ENCODE measurements around the gene DAB1.

The DAB1 gene

DNA sequence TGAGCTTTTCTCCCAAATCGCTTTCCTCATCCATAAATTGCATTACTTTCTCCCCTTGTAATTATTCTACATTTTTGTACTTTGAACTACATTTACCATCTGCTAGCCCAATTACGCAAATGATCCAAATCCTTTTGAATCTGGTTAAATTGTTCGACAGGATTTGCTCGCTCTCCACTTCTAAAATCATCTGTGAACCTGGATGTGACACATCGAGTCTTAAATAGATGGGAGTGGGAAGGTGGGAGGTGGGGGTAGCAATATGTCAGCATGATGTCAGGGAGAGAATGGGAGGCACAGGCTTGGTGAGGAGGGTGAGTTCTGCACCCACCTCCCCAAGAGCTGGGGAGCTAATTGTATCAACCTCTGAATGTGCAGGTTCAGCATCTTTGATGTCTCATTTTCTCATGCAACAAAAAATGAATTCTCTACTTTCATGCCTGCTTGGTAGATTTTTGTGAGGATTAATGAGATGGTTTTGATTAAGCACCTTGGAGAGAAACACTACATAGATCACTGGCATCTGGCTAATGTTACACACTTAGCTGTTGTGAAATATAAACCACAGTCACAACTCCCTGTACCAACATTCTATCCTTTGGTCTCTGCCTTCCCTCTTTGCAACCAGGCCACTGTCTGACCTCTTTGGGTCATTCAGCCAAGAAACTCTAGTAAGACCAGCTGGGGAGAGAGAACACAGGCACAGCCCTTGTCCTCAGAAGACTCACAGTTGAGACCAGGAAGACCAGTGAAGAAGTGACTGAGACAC lies 165.1 kb downstream of the DAB1 start:
- no peaks in the 10 kb centered on the region for H3K36me3 ChIP-seq
- intact Hi-C loops (cut with DNase I; ENCODE audit: low total_unique reads): no loop called here
- TF ChIP-seq, protein P1, sequence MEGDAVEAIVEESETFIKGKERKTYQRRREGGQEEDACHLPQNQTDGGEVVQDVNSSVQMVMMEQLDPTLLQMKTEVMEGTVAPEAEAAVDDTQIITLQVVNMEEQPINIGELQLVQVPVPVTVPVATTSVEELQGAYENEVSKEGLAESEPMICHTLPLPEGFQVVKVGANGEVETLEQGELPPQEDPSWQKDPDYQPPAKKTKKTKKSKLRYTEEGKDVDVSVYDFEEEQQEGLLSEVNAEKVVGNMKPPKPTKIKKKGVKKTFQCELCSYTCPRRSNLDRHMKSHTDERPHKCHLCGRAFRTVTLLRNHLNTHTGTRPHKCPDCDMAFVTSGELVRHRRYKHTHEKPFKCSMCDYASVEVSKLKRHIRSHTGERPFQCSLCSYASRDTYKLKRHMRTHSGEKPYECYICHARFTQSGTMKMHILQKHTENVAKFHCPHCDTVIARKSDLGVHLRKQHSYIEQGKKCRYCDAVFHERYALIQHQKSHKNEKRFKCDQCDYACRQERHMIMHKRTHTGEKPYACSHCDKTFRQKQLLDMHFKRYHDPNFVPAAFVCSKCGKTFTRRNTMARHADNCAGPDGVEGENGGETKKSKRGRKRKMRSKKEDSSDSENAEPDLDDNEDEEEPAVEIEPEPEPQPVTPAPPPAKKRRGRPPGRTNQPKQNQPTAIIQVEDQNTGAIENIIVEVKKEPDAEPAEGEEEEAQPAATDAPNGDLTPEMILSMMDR (IDR thresholded peaks at IDR 0.05): no peak
- H3K27ac ChIP-seq: no peak overlapping the region
- no peaks in the 10 kb centered on the region for H3K9me3 ChIP-seq
- no peaks in the 10 kb centered on the region for H3K27me3 ChIP-seq
- no peak for DNase-seq
- no peak overlapping the region for H3K4me3 ChIP-seq
- H3K4me1 ChIP-seq: no peaks in the 10 kb centered on the region

DNA sequence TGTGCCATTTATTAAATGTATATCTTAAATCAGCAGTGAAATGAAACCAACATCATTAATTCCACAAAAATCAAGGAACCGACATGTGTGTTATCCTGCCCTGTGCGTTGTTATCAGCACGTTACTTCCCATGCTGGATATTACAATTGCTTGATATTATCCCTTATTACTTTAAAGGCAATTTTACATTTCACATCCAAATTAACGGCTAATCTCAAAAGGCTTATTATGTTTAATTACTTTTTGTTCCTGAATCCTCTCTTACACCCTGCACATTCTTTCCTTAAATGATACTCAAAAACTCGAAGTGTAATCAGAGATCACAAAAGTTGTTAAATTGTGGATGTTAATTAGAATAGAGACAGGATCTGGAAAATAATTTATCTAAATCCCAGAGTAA lies 167.9 kb downstream of the DAB1 start:
- no peaks in the 10 kb centered on the region for H3K9me3 ChIP-seq
- no peaks in the 10 kb centered on the region for H3K27me3 ChIP-seq
- no peaks in the 10 kb centered on the region for H3K4me1 ChIP-seq
- H3K27ac ChIP-seq: no peak overlapping the region
- intact Hi-C loops (cut with DNase I; ENCODE audit: low total_unique reads): no loop called here
- no peak overlapping the region for H3K4me3 ChIP-seq
- DNase-seq: no peak
- H3K36me3 ChIP-seq: no peaks in the 10 kb centered on the region
- TF ChIP-seq, protein P1 (IDR thresholded peaks at IDR 0.05): no peak

DNA sequence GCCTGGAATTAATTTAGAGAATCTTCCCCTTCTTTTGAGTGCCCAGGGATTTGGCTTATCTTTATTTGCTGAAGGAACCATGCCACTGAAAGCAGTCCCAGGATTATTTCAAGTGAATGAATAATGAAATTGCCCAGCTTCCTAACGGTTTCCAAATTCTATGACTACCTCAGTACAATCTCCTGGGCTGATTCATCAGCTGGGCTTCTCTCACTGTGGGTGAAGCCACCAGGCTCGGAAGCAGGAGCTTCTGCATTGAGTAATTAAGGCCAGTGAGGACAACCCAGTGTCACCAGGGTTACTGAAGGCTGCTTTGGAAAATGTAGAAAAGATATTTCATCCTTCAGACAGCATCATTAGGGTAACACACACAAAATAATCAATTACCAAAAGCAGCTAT lies 169.8 kb downstream of the DAB1 start:
- Histone ChIP-seq H3K4me1 (no peaks in the 10 kb centered on the region), H3K27ac (no peak overlapping the region), H3K9me3 (no peaks in the 10 kb centered on the region), H3K4me3 (no peak overlapping the region), H3K36me3 (no peaks in the 10 kb centered on the region), H3K27me3 (no peaks in the 10 kb centered on the region)
- DNase-seq: no peak
- TF ChIP-seq, protein P1 (IDR thresholded peaks at IDR 0.05): no peak
- intact Hi-C loops (cut with DNase I; ENCODE audit: low total_unique reads): no loop called here

- Histone ChIP-seq H3K27me3 (no peaks in the 10 kb centered on the region), H3K4me1 (no peaks in the 10 kb centered on the region), H3K36me3 (no peaks in the 10 kb centered on the region), H3K9me3 (no peaks in the 10 kb centered on the region), H3K4me3 (no peak overlapping the region), H3K27ac (no peak overlapping the region)
- intact Hi-C loops (cut with DNase I; ENCODE audit: low total_unique reads): no loop called here
- DNase-seq: no peak
- TF ChIP-seq, protein P1 (IDR thresholded peaks at IDR 0.05): no peak
Measured at GRCh38 chr1:57252597-57253294, 171.1 kb downstream of the DAB1 start.

DNA sequence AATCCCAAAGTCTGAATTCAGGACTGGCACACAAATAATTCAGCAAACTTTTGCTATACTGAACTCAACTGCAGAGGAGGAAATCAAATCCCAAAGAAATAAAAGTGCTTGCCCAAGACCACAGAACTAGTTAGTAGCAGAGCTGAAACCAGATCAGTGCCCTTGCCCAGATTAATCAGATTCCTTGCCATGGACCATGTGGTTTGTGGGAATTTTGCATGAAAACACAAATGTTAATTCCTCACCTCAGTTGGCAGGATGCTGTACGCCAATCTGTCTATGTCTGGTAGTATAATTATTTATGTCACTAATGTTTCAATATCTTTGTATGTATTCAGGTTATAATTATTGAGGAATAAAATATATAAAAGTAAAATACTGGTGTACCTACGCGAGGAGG lies 173.8 kb downstream of the DAB1 start:
- Histone ChIP-seq H3K27ac (no peak overlapping the region), H3K27me3 (no peaks in the 10 kb centered on the region), H3K4me3 (no peak overlapping the region), H3K4me1 (no peaks in the 10 kb centered on the region), H3K9me3 (no peaks in the 10 kb centered on the region), H3K36me3 (no peaks in the 10 kb centered on the region)
- TF ChIP-seq, protein P1 (IDR thresholded peaks at IDR 0.05): no peak
- intact Hi-C loops (cut with DNase I; ENCODE audit: low total_unique reads): no loop called here
- no peak for DNase-seq

Data from tibial artery (tissue), 4 donors.